HEK293 (cell line): ENCODE data around the gene FBLN5.

ENCODE experiments used
- CTCF ChIA-PET: fragments of 350-600 bp; formaldehyde crosslinking; extraction: SDS; loops from one replicate; lab custom pipeline; 2021; ENCODE audit warnings: antibody characterized with exemption; lab: Yijun Ruan, JAX
- POLR2A ChIA-PET: fragments of 300-600 bp; formaldehyde crosslinking; extraction: SDS; loops from one replicate; lab custom pipeline; 2020; ENCODE audit warnings: antibody characterized with exemption, inconsistent platforms; lab: Yijun Ruan, JAX
- H3K27ac ChIP-seq: fragments of 200-500 bp; sonication (Bioruptor generic); 2 replicates; pipeline ENCODE4 v1.5.1; 2014; ENCODE audit warnings: low read depth, low read length, control low read depth, inconsistent platforms; ENCODE audit errors: extremely low read depth
- H3K36me3 ChIP-seq, 2 experiments: fragments of 200-500 bp in 1 of 2; sonication (Bioruptor generic) in 1 of 2; 1 replicate in 1 of 2; 2 replicates in 1 of 2; pipeline ENCODE4 v1.5.1; 2014 to 2017; ENCODE audit warnings: inconsistent platforms in 2 of 2, low read length in 2 of 2; ENCODE audit not compliant: control insufficient read depth in 2 of 2, insufficient read depth in 1 of 2
- H3K4me1 ChIP-seq: fragments of 200-500 bp; sonication (Bioruptor generic); 2 replicates; pipeline ENCODE4 v1.5.1; 2014; ENCODE audit warnings: mild to moderate bottlenecking, low read length, inconsistent platforms; ENCODE audit not compliant: control insufficient read depth, insufficient read depth
- H3K4me3 ChIP-seq: 2 replicates; pipeline ENCODE4 v1.5.1; 2011; ENCODE audit warnings: low read depth, mild to moderate bottlenecking, control low read depth, low read length, moderate library complexity
- H3K9me3 ChIP-seq: fragments of 200-500 bp; sonication (Bioruptor generic); 2 replicates; pipeline ENCODE4 v1.5.1; 2014; ENCODE audit warnings: low read depth, low read length, inconsistent platforms; ENCODE audit not compliant: control insufficient read depth, insufficient read depth
- GFI1B ChIP-seq: fragments of 450-650 bp; formaldehyde crosslinking; IDR thresholded peaks from 2 replicates; pipeline ENCODE4 v1.5.1; 2016; ENCODE audit warnings: missing biosample characterization, missing genetic modification characterization
- GLI2 ChIP-seq: fragments of 450-650 bp; formaldehyde crosslinking; IDR thresholded peaks from 2 replicates; pipeline ENCODE4; 2017; ENCODE audit warnings: missing biosample characterization, missing genetic modification characterization, low read depth, borderline replicate concordance
- SP3 ChIP-seq: fragments of 450-650 bp; formaldehyde crosslinking; IDR thresholded peaks from 2 replicates; pipeline ENCODE4 v1.5.1; 2016; ENCODE audit warnings: missing biosample characterization, missing genetic modification characterization
- SP7 ChIP-seq: fragments of 450-650 bp; formaldehyde crosslinking; IDR thresholded peaks from 2 replicates; pipeline ENCODE4 v1.5.1; 2016; ENCODE audit warnings: missing biosample characterization, missing genetic modification characterization
- ZBTB8A ChIP-seq: fragments of 450-650 bp; formaldehyde crosslinking; IDR thresholded peaks from 2 replicates; pipeline ENCODE4 v1.5.1; 2016; ENCODE audit warnings: missing biosample characterization, missing genetic modification characterization
- ZNF10 ChIP-seq: fragments of 450-650 bp; formaldehyde crosslinking; IDR thresholded peaks from 2 replicates; pipeline ENCODE4 v1.5.1; 2017; ENCODE audit warnings: missing biosample characterization, missing genetic modification characterization
- ZNF202 ChIP-seq: fragments of 450-650 bp; formaldehyde crosslinking; IDR thresholded peaks from 2 replicates; pipeline ENCODE4 v1.5.1; 2016; ENCODE audit warnings: missing biosample characterization, missing genetic modification characterization, borderline replicate concordance
- ZNF211 ChIP-seq: fragments of 450-650 bp; formaldehyde crosslinking; IDR thresholded peaks from 2 replicates; pipeline ENCODE4 v1.5.1; 2016; ENCODE audit warnings: low read depth, missing biosample characterization, missing genetic modification characterization
- ZNF404 ChIP-seq: fragments of 450-650 bp; formaldehyde crosslinking; IDR thresholded peaks from 2 replicates; pipeline ENCODE4 v1.5.1; 2017; ENCODE audit warnings: missing biosample characterization, missing genetic modification characterization
- ZNF544 ChIP-seq: fragments of 450-650 bp; formaldehyde crosslinking; IDR thresholded peaks from 2 replicates; pipeline ENCODE4 v1.5.0; 2017; ENCODE audit warnings: missing biosample characterization, missing genetic modification characterization
- ZNF585B ChIP-seq: fragments of 450-650 bp; formaldehyde crosslinking; IDR thresholded peaks from 2 replicates; pipeline ENCODE4 v1.5.1; 2016; ENCODE audit warnings: missing biosample characterization, missing genetic modification characterization
- ZNF610 ChIP-seq: fragments of 450-650 bp; formaldehyde crosslinking; IDR thresholded peaks from 2 replicates; pipeline ENCODE4 v1.5.1; 2016; ENCODE audit warnings: missing biosample characterization, missing genetic modification characterization, borderline replicate concordance
- ZNF776 ChIP-seq: fragments of 450-650 bp; formaldehyde crosslinking; IDR thresholded peaks from 2 replicates; pipeline ENCODE4 v1.5.0; 2017; ENCODE audit warnings: missing biosample characterization, missing genetic modification characterization, borderline replicate concordance
- ZNF830 ChIP-seq: fragments of 450-650 bp; IDR thresholded peaks from 2 replicates; pipeline ENCODE4 v1.5.0; 2018; ENCODE audit warnings: missing biosample characterization, missing genetic modification characterization, low read depth, mild to moderate bottlenecking, moderate library complexity
- TF ChIP-seq, protein P1 (sequence below): fragments of 450-650 bp; formaldehyde crosslinking; IDR thresholded peaks from 2 replicates; pipeline ENCODE4 v1.5.1; 2016; ENCODE audit warnings: missing biosample characterization, missing genetic modification characterization, low read depth
- TF ChIP-seq, protein P2 (sequence below): fragments of 450-650 bp; formaldehyde crosslinking; IDR thresholded peaks from 2 replicates; pipeline ENCODE4; 2016; ENCODE audit warnings: missing biosample characterization, missing genetic modification characterization
- TF ChIP-seq, protein P3 (sequence below): fragments of 450-650 bp; formaldehyde crosslinking; IDR thresholded peaks from 2 replicates; pipeline ENCODE4 v1.5.1; 2017; ENCODE audit warnings: missing biosample characterization, missing genetic modification characterization
- TF ChIP-seq, protein P4 (sequence below): fragments of 450-650 bp; formaldehyde crosslinking; IDR thresholded peaks from 2 replicates; pipeline ENCODE4 v1.5.1; 2016; ENCODE audit warnings: missing biosample characterization, missing genetic modification characterization
- TF ChIP-seq, protein P5 (sequence below): fragments of 450-650 bp; formaldehyde crosslinking; IDR thresholded peaks from 2 replicates; pipeline ENCODE4 v1.5.1; 2016; ENCODE audit warnings: missing biosample characterization, missing genetic modification characterization
- TF ChIP-seq, protein P6 (sequence below): fragments of 450-650 bp; formaldehyde crosslinking; optimal IDR thresholded peaks from 2 replicates; pipeline ENCODE3; 2016; ENCODE audit warnings: missing biosample characterization, mild to moderate bottlenecking, missing genetic modification characterization
- TF ChIP-seq, protein P7 (sequence below): fragments of 450-650 bp; formaldehyde crosslinking; IDR thresholded peaks from 2 replicates; pipeline ENCODE4 v1.5.1; 2016; ENCODE audit warnings: missing biosample characterization, missing genetic modification characterization
- TF ChIP-seq, protein P8 (sequence below): fragments of 450-650 bp; formaldehyde crosslinking; IDR thresholded peaks from 2 replicates; pipeline ENCODE4 v1.5.1; 2016; ENCODE audit warnings: missing biosample characterization, missing genetic modification characterization

FBLN5 gene

DNA sequence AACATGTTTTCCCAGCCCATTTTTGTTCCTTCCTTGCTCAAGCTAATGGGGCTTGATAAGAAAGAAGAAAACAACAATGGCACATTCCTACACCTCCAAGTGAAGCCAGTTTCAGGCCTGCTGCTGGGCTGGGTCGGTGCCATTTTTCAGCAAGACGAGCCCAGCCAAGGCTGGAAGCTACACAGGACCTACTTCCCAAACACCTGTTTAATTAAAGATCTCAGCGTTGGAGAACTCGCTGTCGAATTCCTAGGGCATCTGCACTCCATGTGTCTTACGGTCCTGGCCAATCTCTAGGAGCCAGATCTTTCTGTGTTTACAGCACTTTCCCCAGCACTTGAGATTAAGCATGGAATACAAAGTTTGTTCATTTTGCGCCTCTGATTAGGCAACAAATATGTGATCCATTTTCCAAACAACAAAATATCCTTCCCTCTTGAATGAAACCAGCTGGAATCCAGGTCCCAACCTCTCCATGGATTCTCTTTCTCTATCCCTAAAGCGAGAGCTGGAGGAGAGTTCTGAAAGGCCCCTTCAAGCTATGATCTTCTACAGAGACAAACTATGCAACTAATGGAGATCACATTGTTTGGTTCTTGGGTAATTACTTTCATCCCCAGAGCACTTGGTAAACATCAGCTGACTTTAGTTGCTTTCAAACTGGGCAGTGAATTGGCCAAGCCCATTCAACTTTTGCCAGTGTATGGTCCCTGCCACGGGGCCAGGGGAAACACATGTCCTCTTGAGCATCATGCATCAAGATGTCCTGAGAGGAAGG is 45.9 kb downstream of the FBLN5 start:
- ChIA-PET POLR2A (no interaction called here), CTCF (interaction anchor here (1.2 kb wide), 1 partner anchor 577 kb away, joined by 3 read pairs; no protein-coding TSS in a partner anchor)
- Histone ChIP-seq H3K4me1 (no peaks in the 10 kb centered on the region; the same call in 1 of the 2 replicates), H3K4me3 (no peak overlapping the region), H3K36me3 (no peaks in the 10 kb centered on the region)
- no peak for TF ChIP-seq GLI2 (tag by site-specific recombination)
- no peak for TF ChIP-seq ZBTB8A (tag by site-specific recombination)
- TF ChIP-seq, protein P1, sequence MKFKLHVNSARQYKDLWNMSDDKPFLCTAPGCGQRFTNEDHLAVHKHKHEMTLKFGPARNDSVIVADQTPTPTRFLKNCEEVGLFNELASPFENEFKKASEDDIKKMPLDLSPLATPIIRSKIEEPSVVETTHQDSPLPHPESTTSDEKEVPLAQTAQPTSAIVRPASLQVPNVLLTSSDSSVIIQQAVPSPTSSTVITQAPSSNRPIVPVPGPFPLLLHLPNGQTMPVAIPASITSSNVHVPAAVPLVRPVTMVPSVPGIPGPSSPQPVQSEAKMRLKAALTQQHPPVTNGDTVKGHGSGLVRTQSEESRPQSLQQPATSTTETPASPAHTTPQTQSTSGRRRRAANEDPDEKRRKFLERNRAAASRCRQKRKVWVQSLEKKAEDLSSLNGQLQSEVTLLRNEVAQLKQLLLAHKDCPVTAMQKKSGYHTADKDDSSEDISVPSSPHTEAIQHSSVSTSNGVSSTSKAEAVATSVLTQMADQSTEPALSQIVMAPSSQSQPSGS (tag by site-specific recombination): no peak
- TF ChIP-seq SP3 (tag by site-specific recombination): no peak
- TF ChIP-seq ZNF404 (tag by site-specific recombination): no peak
- TF ChIP-seq, protein P2, sequence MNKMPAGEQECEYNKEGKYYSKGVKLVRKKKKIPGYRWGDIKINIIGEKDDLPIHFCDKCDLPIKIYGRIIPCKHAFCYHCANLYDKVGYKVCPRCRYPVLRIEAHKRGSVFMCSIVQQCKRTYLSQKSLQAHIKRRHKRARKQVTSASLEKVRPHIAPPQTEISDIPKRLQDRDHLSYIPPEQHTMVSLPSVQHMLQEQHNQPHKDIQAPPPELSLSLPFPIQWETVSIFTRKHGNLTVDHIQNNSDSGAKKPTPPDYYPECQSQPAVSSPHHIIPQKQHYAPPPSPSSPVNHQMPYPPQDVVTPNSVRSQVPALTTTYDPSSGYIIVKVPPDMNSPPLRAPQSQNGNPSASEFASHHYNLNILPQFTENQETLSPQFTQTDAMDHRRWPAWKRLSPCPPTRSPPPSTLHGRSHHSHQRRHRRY (tag by site-specific recombination): no peak
- TF ChIP-seq, protein P3, sequence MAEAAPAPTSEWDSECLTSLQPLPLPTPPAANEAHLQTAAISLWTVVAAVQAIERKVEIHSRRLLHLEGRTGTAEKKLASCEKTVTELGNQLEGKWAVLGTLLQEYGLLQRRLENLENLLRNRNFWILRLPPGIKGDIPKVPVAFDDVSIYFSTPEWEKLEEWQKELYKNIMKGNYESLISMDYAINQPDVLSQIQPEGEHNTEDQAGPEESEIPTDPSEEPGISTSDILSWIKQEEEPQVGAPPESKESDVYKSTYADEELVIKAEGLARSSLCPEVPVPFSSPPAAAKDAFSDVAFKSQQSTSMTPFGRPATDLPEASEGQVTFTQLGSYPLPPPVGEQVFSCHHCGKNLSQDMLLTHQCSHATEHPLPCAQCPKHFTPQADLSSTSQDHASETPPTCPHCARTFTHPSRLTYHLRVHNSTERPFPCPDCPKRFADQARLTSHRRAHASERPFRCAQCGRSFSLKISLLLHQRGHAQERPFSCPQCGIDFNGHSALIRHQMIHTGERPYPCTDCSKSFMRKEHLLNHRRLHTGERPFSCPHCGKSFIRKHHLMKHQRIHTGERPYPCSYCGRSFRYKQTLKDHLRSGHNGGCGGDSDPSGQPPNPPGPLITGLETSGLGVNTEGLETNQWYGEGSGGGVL (tag by site-specific recombination): no peak
- TF ChIP-seq ZNF211: no peak
- TF ChIP-seq, protein P4, sequence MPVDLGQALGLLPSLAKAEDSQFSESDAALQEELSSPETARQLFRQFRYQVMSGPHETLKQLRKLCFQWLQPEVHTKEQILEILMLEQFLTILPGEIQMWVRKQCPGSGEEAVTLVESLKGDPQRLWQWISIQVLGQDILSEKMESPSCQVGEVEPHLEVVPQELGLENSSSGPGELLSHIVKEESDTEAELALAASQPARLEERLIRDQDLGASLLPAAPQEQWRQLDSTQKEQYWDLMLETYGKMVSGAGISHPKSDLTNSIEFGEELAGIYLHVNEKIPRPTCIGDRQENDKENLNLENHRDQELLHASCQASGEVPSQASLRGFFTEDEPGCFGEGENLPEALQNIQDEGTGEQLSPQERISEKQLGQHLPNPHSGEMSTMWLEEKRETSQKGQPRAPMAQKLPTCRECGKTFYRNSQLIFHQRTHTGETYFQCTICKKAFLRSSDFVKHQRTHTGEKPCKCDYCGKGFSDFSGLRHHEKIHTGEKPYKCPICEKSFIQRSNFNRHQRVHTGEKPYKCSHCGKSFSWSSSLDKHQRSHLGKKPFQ (tag by site-specific recombination): no peak
- TF ChIP-seq, protein P5, sequence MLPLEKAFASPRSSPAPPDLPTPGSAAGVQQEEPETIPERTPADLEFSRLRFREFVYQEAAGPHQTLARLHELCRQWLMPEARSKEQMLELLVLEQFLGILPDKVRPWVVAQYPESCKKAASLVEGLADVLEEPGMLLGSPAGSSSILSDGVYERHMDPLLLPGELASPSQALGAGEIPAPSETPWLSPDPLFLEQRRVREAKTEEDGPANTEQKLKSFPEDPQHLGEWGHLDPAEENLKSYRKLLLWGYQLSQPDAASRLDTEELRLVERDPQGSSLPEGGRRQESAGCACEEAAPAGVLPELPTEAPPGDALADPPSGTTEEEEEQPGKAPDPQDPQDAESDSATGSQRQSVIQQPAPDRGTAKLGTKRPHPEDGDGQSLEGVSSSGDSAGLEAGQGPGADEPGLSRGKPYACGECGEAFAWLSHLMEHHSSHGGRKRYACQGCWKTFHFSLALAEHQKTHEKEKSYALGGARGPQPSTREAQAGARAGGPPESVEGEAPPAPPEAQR (tag by site-specific recombination): no peak
- TF ChIP-seq, protein P6, sequence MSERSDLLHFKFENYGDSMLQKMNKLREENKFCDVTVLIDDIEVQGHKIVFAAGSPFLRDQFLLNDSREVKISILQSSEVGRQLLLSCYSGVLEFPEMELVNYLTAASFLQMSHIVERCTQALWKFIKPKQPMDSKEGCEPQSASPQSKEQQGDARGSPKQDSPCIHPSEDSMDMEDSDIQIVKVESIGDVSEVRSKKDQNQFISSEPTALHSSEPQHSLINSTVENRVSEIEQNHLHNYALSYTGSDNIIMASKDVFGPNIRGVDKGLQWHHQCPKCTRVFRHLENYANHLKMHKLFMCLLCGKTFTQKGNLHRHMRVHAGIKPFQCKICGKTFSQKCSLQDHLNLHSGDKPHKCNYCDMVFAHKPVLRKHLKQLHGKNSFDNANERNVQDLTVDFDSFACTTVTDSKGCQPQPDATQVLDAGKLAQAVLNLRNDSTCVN (tag by site-specific recombination): no peak
- no peak for TF ChIP-seq ZNF10 (tag by site-specific recombination)
- TF ChIP-seq, all 188 proteins: peak for 0
- no peaks in the 10 kb centered on the region for H3K9me3 ChIP-seq
- no peak overlapping the region for H3K27ac ChIP-seq

DNA sequence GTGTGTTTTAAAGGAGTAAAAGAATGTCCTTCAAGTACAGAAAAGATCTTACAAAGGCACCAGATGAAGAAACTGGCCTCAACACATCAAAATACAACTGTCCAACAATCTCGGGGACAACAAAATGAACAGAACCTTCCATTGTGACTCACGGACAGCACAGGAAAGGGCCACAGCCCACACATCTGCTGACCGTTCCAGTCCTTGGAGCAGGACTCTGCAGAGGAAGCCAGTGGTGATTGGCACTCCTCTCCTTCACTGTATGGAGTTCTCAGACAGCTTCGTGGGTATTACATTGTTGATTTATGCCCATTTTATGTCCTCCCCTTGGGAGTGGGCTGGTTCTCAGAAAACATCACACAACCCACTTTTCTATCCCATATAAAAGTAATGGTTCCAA is 47.7 kb downstream of the FBLN5 start:
- no peak overlapping the region for H3K27ac ChIP-seq
- no peak overlapping the region for H3K4me3 ChIP-seq
- H3K9me3 ChIP-seq: no peaks in the 10 kb centered on the region
- no peaks in the 10 kb centered on the region for H3K36me3 ChIP-seq
- H3K4me1 ChIP-seq: no peaks in the 10 kb centered on the region; the same call in 1 of the 2 replicates
- CTCF ChIA-PET: interaction anchor here (0.6 to 2.3 kb wide), 4 partner anchors 11 to 250 kb away, joined by 3 to 9 read pairs (median 4); no protein-coding TSS in a partner anchor
- POLR2A ChIA-PET: no interaction called here
- TF ChIP-seq, protein P7, sequence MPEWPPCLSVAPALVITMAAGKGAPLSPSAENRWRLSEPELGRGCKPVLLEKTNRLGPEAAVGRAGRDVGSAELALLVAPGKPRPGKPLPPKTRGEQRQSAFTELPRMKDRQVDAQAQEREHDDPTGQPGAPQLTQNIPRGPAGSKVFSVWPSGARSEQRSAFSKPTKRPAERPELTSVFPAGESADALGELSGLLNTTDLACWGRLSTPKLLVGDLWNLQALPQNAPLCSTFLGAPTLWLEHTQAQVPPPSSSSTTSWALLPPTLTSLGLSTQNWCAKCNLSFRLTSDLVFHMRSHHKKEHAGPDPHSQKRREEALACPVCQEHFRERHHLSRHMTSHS (tag by site-specific recombination): no peak
- TF ChIP-seq ZNF202: no peak
- no peak for TF ChIP-seq ZNF585B (tag by site-specific recombination)
- TF ChIP-seq ZNF776 (tag by site-specific recombination): no peak
- no peak for TF ChIP-seq GFI1B (tag by site-specific recombination)
- TF ChIP-seq, protein P8, sequence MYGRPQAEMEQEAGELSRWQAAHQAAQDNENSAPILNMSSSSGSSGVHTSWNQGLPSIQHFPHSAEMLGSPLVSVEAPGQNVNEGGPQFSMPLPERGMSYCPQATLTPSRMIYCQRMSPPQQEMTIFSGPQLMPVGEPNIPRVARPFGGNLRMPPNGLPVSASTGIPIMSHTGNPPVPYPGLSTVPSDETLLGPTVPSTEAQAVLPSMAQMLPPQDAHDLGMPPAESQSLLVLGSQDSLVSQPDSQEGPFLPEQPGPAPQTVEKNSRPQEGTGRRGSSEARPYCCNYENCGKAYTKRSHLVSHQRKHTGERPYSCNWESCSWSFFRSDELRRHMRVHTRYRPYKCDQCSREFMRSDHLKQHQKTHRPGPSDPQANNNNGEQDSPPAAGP (tag by site-specific recombination): no peak
- no peak for TF ChIP-seq ZNF544 (tag by site-specific recombination)
- no peak for TF ChIP-seq ZNF830 (tag by site-specific recombination)
- TF ChIP-seq SP7 (tag by site-specific recombination): no peak
- no peak for TF ChIP-seq ZNF610
